HG03139 (cell line): Measurements from ENCODE around the gene FSCN2.

Experiments used
- ATAC-seq: cut with Tn5 transposase; IDR thresholded peaks from one replicate; pipeline ENCODE4 v1.9.1; 2021; ENCODE audit not compliant: unreplicated experiment

The FSCN2 gene

DNA sequence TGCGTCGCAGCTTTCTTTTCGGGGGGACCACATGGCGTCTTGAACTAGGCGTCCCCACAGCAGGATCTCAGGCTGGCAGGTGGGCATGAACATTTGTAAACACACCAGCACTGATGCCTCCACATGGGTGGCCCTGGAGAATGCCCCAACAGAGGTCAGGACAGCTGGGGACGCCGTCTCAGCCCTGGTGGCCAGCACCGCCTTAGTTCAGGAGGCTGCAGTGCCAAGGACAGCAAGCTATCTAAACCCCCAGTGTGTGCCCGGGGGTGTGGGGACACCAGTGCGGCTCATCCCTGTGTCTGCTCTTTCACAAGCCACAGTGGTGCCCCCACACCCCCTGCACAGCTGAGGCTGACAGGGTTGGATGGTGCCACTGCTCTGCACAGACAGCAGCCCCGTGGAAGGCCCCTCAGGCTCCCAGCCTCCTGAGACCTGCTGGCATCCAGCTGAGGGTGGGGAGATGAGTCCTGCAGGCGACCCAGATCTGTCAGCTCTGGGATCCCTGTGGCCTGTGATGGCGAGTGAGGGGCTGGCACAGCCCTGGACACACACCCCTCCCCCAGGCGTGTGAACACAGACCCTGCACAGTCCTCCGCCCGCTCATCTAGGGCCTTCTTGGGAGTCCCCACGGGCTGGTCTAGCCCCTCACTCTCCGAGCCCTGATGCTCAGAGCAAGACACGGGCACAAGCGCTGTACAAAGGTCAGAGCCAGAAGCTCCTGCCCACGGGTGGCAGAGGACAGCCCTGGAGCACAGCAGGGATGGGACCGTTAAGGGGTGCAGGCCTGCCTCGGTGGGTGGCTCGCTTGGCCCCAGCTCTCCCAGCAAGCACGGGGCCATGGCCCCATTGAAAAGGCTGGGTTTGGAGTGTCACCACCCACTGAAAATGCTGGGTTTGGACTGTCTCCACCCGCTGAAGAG is 10.7 kb downstream of the FSCN2 start:
- no peak for ATAC-seq

- ATAC-seq = no peak
Observed at GRCh38 chr17:81539571-81539900, 11.4 kb downstream of the FSCN2 start.

DNA sequence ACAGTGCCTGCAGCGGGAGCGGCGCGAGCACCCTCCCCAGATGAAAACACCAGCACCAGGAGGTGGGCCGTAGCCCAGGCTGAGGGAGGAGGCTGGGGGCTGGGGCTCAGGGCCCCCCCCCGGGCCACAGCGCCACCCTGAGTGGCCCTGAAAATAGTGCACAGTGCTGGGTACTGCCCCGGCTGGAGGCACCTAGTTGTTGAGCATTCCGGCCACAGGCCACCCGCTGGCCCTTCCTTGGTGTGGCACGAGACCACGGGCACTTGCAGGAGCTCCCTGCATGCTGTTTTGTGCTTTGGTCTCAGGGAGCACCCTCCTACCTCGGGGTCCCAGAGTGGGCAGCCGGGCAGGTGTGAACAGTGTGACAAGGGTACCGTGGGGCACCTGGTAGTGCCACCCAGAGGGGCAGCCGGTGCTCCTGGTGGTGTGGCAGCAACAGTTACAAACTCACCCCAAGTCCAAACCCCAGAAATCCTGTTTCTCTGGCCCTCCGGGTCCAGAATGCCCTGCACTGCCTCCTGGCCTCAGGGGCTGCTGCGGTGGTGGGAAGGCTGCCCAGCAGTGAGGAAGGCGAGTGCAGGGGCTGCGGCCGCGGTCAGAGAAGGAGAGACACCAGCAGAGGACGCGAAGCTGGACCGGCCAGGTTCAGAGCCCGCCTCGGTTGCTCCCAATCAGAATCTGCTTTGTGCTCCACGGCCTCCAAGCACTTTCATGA is 11.9 kb downstream of the FSCN2 start:
- ATAC-seq = no peak

- no peak for ATAC-seq
Observed at GRCh38 chr17:81540676-81541027, 12.5 kb downstream of the FSCN2 start.

DNA sequence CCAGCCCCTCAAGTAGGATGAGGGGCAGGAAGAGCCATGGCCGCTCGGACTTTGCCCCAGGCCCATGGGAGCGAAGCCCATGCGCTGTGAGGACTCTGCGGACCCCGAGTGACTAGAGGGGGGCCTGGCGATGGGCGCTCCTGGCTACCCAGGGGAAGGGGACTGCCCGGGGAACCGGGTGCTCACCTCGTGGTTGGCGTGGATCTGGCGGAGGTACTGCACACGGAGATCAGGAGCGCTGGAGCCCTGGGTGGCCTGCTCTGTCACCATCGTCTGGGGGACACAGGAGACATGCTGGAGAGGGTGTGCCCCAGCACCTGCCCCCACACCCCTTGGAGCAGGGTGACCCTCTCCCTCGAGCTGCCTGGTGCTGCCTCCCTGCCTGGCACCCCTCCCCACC is 12.9 kb downstream of the FSCN2 start:
- ATAC-seq = no peak

- ATAC-seq = no peak
Observed at GRCh38 chr17:81542431-81543338, 14.5 kb downstream of the FSCN2 start.

DNA sequence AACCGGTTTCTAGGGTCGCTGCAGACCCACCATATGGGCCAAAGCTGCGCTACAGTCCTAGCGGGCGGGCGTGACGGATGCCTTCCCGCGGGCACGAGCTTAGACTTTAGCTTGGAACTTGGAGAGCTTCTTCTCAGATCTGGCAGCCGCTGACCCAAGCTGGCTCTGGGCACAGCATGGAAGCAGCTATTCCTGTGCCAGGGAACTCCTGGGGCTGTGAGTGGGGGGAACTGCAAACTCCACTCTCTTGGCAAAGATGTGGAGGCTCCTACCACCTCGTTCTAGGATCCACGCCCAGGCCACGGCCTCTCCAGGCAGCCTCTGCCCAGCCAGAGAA is 15.1 kb downstream of the FSCN2 start:
- ATAC-seq = no peak

GRCh38 chr17:81543756-81544155 is 15.6 kb downstream of the FSCN2 start:
- no peak for ATAC-seq

DNA sequence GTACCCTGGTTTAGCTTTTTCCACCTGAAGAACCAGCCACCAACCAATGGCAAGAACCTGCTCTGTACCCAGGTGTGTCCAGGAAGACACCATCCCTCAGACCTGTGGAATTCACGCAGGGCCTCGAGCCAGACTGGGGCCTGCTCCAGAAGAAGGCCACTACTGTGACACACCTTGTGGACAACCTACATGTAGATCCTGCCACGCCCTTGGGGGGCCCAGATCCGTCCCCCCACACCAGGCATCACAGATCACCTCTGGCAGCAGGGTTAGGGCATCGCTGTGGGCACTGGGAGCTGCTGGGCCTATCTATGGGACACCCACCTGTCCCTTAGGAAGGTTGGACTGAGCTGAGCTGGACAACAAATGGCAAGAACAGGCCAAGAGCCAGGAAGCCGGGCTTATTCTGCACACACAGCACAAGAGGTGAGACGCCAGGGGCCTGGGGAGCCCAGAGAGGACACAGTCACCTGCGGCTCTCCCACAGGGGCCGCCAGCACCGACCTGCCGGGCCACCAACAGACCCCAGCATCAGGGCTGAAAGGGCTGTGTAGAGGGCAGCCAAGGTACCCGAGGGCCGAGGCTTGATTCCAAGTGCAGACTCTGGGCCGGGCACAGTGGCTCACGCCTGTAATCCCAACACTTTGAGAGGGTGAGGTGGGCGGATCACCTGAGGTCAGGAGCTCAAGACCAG is 16.3 kb downstream of the FSCN2 start:
- no peak for ATAC-seq

- no peak for ATAC-seq
Observed at GRCh38 chr17:81545160-81545949, 17.2 kb downstream of the FSCN2 start.

GRCh38 chr17:81546906-81547613 is 18.9 kb downstream of the FSCN2 start:
- no peak for ATAC-seq

GRCh38 chr17:81547614-81547982 is 19.4 kb downstream of the FSCN2 start:
- no peak for ATAC-seq

DNA sequence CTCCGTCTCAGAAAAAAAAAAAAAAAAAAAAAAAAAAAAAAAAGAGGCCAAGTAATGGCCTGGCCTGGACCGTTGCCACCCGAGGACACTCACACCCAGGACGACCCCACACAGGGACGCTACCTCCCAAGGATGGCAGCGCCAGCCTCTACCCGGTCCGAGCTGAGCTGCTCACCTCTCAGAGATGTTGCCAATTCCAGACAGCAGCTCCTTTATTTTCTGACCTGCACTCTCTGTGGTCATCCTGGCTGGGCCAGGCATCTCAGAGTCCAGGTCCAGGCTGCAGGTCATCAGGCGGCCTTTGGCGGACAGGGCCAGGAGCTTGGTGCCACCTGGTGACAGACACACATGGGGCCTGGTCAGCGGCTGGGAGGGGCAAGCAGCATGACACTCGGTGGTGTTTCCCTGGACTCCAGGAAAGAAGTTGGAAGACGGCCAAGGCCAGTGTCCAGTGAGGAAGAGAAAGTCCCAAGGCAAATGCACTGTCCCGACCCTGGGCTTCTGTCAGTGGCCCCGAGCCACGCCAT is 20.9 kb downstream of the FSCN2 start:
- no peak for ATAC-seq

- no peak for ATAC-seq
Observed at GRCh38 chr17:81549826-81550225, 21.6 kb downstream of the FSCN2 start.

GRCh38 chr17:81550285-81550684 is 22.1 kb downstream of the FSCN2 start:
- no peak for ATAC-seq

DNA sequence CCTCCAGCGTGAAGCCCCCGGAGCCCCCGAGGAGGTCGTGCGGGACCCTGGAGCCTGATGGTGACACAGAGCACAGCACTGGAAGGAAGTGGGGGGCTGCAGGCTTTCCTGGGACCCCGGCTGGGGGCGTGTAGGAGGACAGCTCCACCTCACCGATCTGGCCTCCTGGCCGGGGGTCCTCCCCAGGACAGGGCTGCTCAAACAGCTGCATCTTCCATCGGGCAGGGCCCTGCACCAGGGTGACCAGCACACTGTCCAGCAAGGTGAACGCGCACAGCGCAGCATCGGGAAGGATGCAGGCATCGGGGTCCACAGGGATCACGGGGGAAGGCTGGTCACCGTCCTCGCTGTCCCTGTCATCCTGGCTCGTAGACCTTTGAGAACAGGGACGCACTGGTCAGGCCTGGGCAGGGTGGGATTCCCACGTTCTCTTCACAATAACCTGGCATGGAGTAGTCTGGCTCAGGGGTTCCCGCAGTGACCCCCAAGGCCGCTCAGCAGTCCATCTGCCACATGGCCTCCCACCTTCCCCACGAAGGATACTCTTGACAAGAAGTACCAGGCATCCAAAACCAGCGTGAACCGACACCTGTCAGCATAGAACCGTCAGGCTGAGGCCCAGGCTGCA is 22.8 kb downstream of the FSCN2 start:
- no peak for ATAC-seq

DNA sequence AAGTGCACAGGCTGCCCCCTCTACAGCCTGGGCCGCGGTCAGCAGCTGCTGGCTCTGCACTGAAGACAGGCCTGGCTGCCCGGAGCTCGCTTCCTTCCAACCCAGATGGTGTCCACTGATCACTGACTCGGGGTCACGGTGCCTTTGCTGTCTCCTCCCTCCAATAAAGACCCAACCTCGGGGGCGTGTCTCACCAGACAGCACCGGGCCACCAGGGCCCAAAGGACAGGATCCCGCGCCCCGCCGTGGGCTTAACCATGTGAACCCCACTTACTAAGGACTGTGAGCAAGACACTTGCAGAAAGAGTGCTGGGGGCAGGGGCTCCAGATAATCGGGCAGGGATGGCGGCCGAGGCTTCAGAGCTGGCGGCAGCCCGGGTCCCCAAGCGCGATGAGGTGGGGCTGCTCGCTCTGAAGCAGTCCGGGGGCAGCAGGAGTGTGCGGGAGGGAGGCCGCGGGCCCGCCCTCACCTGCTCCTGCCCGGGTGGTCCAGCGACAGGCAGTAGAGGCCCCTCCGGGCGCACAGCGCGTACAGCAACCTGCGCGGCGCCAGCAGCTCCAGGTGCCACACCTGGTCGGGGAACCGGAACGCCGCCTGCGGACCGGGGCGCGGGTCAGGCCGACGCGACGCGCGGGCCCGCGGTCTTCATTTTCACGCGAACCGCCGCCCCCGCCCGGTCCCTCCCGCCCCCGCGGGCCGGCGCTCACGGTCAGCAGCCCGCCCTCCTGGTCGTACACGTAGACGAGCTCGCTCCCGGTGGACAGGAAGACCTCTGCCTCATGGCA is 23.5 kb downstream of the FSCN2 start:
- no peak for ATAC-seq
